Activated CD4-positive, alpha-beta T cell treated with anti-CD3 and anti-CD28 coated beads for 4 hours (primary cell): ENCODE results near the gene PHF20.
"Not testable (repeated sequence)": the region's sequence is repeated elsewhere in the genome, so short reads cannot be mapped to it uniquely, and the experiment has no call there.

Experiments
- DNase-seq, 2 donors: peaks; one replicate each; pipeline ENCODE4 v3.0.0-alpha.2; 2020

Gene PHF20

GRCh38 chr20:35771689-35772562, at the start of gene PHF20:
Gene PHF20, plus strand, starts transcription at chr20:35772015. Its CDS starts 29,508 bp downstream, at chr20:35801523.
- DNase-seq = peak; percentile 100

- DNase-seq = not testable (repeated sequence)
Observed at GRCh38 chr20:35723275-35723639, 48.6 kb upstream of the PHF20 start.

- not testable (repeated sequence) for DNase-seq
Observed at GRCh38 chr20:35723652-35724320, 48.0 kb upstream of the PHF20 start.

GRCh38 chr20:35724321-35725230, 47.2 kb upstream of the PHF20 start:
- DNase-seq = no peak

- DNase-seq = no peak
Observed at GRCh38 chr20:35726842-35727711, 44.7 kb upstream of the PHF20 start.

GRCh38 chr20:35729283-35729807, 42.5 kb upstream of the PHF20 start:
- DNase-seq = no peak

GRCh38 chr20:35729836-35730582, 41.8 kb upstream of the PHF20 start:
- DNase-seq = no peak

GRCh38 chr20:35730583-35731468, 41.0 kb upstream of the PHF20 start:
- DNase-seq = no peak

GRCh38 chr20:35731469-35731788, 40.4 kb upstream of the PHF20 start:
- DNase-seq = no peak

GRCh38 chr20:35731862-35732643, 39.8 kb upstream of the PHF20 start:
- no peak for DNase-seq

GRCh38 chr20:35732644-35732982, 39.2 kb upstream of the PHF20 start:
- no peak for DNase-seq

GRCh38 chr20:35734374-35734773, 37.4 kb upstream of the PHF20 start:
- no peak for DNase-seq

GRCh38 chr20:35734777-35735649, 36.8 kb upstream of the PHF20 start:
- DNase-seq = no peak

GRCh38 chr20:35735826-35736470, 35.9 kb upstream of the PHF20 start:
- DNase-seq = no peak

- DNase-seq = no peak
Observed at GRCh38 chr20:35737865-35738333, 33.9 kb upstream of the PHF20 start.

GRCh38 chr20:35738410-35739179, 33.2 kb upstream of the PHF20 start:
- DNase-seq = no peak
